ENCODE measurements around the gene CPA5. TPM values are rescaled to one million over a fixed set of nuclear protein-coding genes. Genes with fewer than 3 reads are reported as not detected.

Gene CPA5
- total RNA-seq, 1 donor from 2014 or later: not detected

GRCh38 chr7:130301501-130302020 lies 43.1 kb upstream of the CPA5 start:
- DNase-seq (ENCODE audit: low read depth) (no peak), FAIRE-seq (no peak)
- no peaks in the 10 kb centered on the region for H3K27me3 ChIP-seq (ENCODE audit: control insufficient read depth, insufficient read depth, low read length)
- no peak overlapping the region for H3K4me3 ChIP-seq (ENCODE audit: low read depth, low read length)
- peaks cover 4% of the 10 kb centered on the region for H3K36me3 ChIP-seq (ENCODE audit: control insufficient read depth, insufficient read depth, low read length)
- TF ChIP-seq CTCF (IDR thresholded peaks at IDR 0.05; ENCODE audit: insufficient read depth, low read length, severe bottlenecking): no peak

GRCh38 chr7:130302649-130303048 lies 42.0 kb upstream of the CPA5 start:
- FAIRE-seq (no peak), DNase-seq (ENCODE audit: low read depth) (no peak)
- TF ChIP-seq CTCF (IDR thresholded peaks at IDR 0.05; ENCODE audit: insufficient read depth, low read length, severe bottlenecking): no peak
- Histone ChIP-seq H3K4me3 (ENCODE audit: low read depth, low read length) (no peak overlapping the region), H3K27me3 (ENCODE audit: control insufficient read depth, insufficient read depth, low read length) (no peaks in the 10 kb centered on the region), H3K36me3 (ENCODE audit: control insufficient read depth, insufficient read depth, low read length) (peaks cover 6% of the 10 kb centered on the region)

GRCh38 chr7:130303127-130303526 lies 41.5 kb upstream of the CPA5 start:
- H3K27me3 ChIP-seq (ENCODE audit: control insufficient read depth, insufficient read depth, low read length): no peaks in the 10 kb centered on the region
- no peak for DNase-seq (ENCODE audit: low read depth)
- FAIRE-seq: no peak
- TF ChIP-seq CTCF (IDR thresholded peaks at IDR 0.05; ENCODE audit: insufficient read depth, low read length, severe bottlenecking): no peak
- H3K4me3 ChIP-seq (ENCODE audit: low read depth, low read length): no peak overlapping the region
- peaks cover 6% of the 10 kb centered on the region for H3K36me3 ChIP-seq (ENCODE audit: control insufficient read depth, insufficient read depth, low read length)

GRCh38 chr7:130303551-130303950 lies 41.1 kb upstream of the CPA5 start:
- H3K36me3 ChIP-seq (ENCODE audit: control insufficient read depth, insufficient read depth, low read length): peaks cover 6% of the 10 kb centered on the region
- DNase-seq (ENCODE audit: low read depth): no peak
- FAIRE-seq: no peak
- H3K27me3 ChIP-seq (ENCODE audit: control insufficient read depth, insufficient read depth, low read length): no peaks in the 10 kb centered on the region
- no peak for TF ChIP-seq CTCF (IDR thresholded peaks at IDR 0.05; ENCODE audit: insufficient read depth, low read length, severe bottlenecking)
- no peak overlapping the region for H3K4me3 ChIP-seq (ENCODE audit: low read depth, low read length)

- Histone ChIP-seq H3K4me3 (ENCODE audit: low read depth, low read length) (no peak overlapping the region), H3K27me3 (ENCODE audit: control insufficient read depth, insufficient read depth, low read length) (no peaks in the 10 kb centered on the region), H3K36me3 (ENCODE audit: control insufficient read depth, insufficient read depth, low read length) (peaks cover 6% of the 10 kb centered on the region)
- TF ChIP-seq CTCF (IDR thresholded peaks at IDR 0.05; ENCODE audit: insufficient read depth, low read length, severe bottlenecking): no peak
- FAIRE-seq: no peak
- DNase-seq (ENCODE audit: low read depth): no peak
Measured at GRCh38 chr7:130303982-130304381, 40.6 kb upstream of the CPA5 start.

- FAIRE-seq (no peak), DNase-seq (ENCODE audit: low read depth) (no peak)
- Histone ChIP-seq H3K36me3 (ENCODE audit: control insufficient read depth, insufficient read depth, low read length) (peaks cover 3% of the 10 kb centered on the region), H3K4me3 (ENCODE audit: low read depth, low read length) (no peak overlapping the region), H3K27me3 (ENCODE audit: control insufficient read depth, insufficient read depth, low read length) (no peaks in the 10 kb centered on the region)
- TF ChIP-seq CTCF (IDR thresholded peaks at IDR 0.05; ENCODE audit: insufficient read depth, low read length, severe bottlenecking): no peak
Measured at GRCh38 chr7:130304878-130305277, 39.7 kb upstream of the CPA5 start.

All from bronchial epithelial cell (primary cell).